ENCODE results near the gene CD320. TPM values are rescaled to one million over a fixed set of nuclear protein-coding genes. Genes with fewer than 3 reads are reported as not detected.
A peak's percentile ranks its signal among the peaks of the same experiment; 100 is the strongest.
"Not testable (repeated sequence)": the region's sequence is repeated elsewhere in the genome, so short reads cannot be mapped to it uniquely, and the experiment has no call there.

Gene CD320
- total and polyA plus RNA-seq, 2 donors (not counting 1 experiment from before 2014, with no cell fraction given) = 30.5 to 32.6 TPM

GRCh38 chr19:8269724-8270123, 38.4 kb downstream of the CD320 start:
- Histone ChIP-seq H3K4me1 (ENCODE audit: control insufficient read depth in 2 of 2, insufficient read depth in 2 of 2, low read length in 2 of 2) (peaks cover 14 to 22% of the 10 kb centered on the region in 2 donors), H3K27me3 (replicated peaks in 1 of 4; ENCODE audit: control extremely low read depth in 1 of 4, control insufficient read depth in 3 of 4, insufficient read depth in 4 of 4, low read length in 3 of 4) (no peaks in the 10 kb centered on the region), H3K9ac (ENCODE audit: low read length) (peak overlapping the region; percentile 65), H3K27ac (ENCODE audit: low read length in 2 of 2) (peak overlapping the region; percentile 88), H3K79me2 (ENCODE audit: control insufficient read depth, insufficient read depth, low read length) (no peaks in the 10 kb centered on the region), H3K36me3 (replicated peaks in 1 of 2; ENCODE audit: control extremely low read depth in 1 of 2, control insufficient read depth in 1 of 2, extremely low read depth in 1 of 2, insufficient read depth in 2 of 2, low read length in 1 of 2) (no peaks in the 10 kb centered on the region), H3K4me3 (ENCODE audit: control extremely low read depth in 1 of 5, extremely low read depth in 1 of 5, insufficient read depth in 1 of 5, low read depth in 2 of 5, low read length in 4 of 5) (peak overlapping the region in 4 of 5 experiments; percentile 51 to 64 (median 56)), H2AFZ (ENCODE audit: insufficient read depth, low read depth, low read length, poor library complexity, severe bottlenecking) (peak overlapping the region; percentile 70), H3K9me3 (ENCODE audit: control extremely low read depth in 1 of 3, control insufficient read depth in 2 of 3, insufficient read depth in 1 of 3, low read length in 2 of 3) (no peaks in the 10 kb centered on the region), H4K20me1 (ENCODE audit: control insufficient read depth, insufficient read depth, low read length, poor library complexity, severe bottlenecking) (no peaks in the 10 kb centered on the region), H3K4me2 (replicated peaks; ENCODE audit: low read depth, low read length, poor library complexity, severe bottlenecking) (peak overlapping the region; percentile 70)
- TF ChIP-seq CTCF (IDR thresholded peaks at IDR 0.05) (no peak), EZH2 (IDR thresholded peaks at IDR 0.05; ENCODE audit: borderline replicate concordance, insufficient read depth, low read depth, low read length, poor library complexity, severe bottlenecking) (no peak)
- ChIA-PET CTCF (interaction anchor here (0.6 to 2.1 kb wide), 5 partner anchors 16 to 326 kb away, joined by 3 to 8 read pairs (median 5); partner anchors contain the start of genes NDUFA7, RPS28 and TIMM44), POLR2A (interaction anchor here (0.6 kb wide), 1 partner anchor 249 kb away, joined by 3 read pairs; no protein-coding TSS in a partner anchor)
- peak overlapping the region; percentile 96 for H3K27ac Mint-ChIP-seq
- no peaks in the 10 kb centered on the region for H3K27me3 Mint-ChIP-seq
- 7% methylated on average over 2 of the region's 3 CpGs for WGBS (ENCODE audit: insufficient coverage)
- intact Hi-C loops (cut with micrococcal nuclease) = loop anchor here (5.0 kb wide), 1 partner anchor 128 kb away; no protein-coding TSS in a partner anchor
- peaks cover 21% of the 10 kb centered on the region for H3K4me1 Mint-ChIP-seq
- ATAC-seq (ENCODE audit: low read depth) (no peak), DNase-seq (peak; percentile 22)
- peak overlapping the region; percentile 86 for H3K4me3 Mint-ChIP-seq
- no peaks in the 10 kb centered on the region for H3K9me3 Mint-ChIP-seq (ENCODE audit: insufficient read depth)

GRCh38 chr19:8265872-8266271, 42.3 kb downstream of the CD320 start:
- H3K27ac Mint-ChIP-seq = no peak overlapping the region
- DNase-seq (no peak), ATAC-seq (ENCODE audit: low read depth) (no peak)
- Histone ChIP-seq H2AFZ (ENCODE audit: insufficient read depth, low read depth, low read length, poor library complexity, severe bottlenecking) (no peak overlapping the region), H3K4me3 (ENCODE audit: control extremely low read depth in 1 of 5, extremely low read depth in 1 of 5, insufficient read depth in 1 of 5, low read depth in 2 of 5, low read length in 4 of 5) (no peak overlapping the region), H3K79me2 (ENCODE audit: control insufficient read depth, insufficient read depth, low read length) (no peaks in the 10 kb centered on the region), H3K4me2 (replicated peaks; ENCODE audit: low read depth, low read length, poor library complexity, severe bottlenecking) (no peak overlapping the region), H3K4me1 (ENCODE audit: control insufficient read depth in 2 of 2, insufficient read depth in 2 of 2, low read length in 2 of 2) (peaks cover 14 to 22% of the 10 kb centered on the region in 2 donors), H3K9ac (ENCODE audit: low read length) (no peak overlapping the region), H3K27me3 (replicated peaks in 1 of 4; ENCODE audit: control extremely low read depth in 1 of 4, control insufficient read depth in 3 of 4, insufficient read depth in 4 of 4, low read length in 3 of 4) (no peaks in the 10 kb centered on the region), H4K20me1 (ENCODE audit: control insufficient read depth, insufficient read depth, low read length, poor library complexity, severe bottlenecking) (no peaks in the 10 kb centered on the region), H3K9me3 (ENCODE audit: control extremely low read depth in 1 of 3, control insufficient read depth in 2 of 3, insufficient read depth in 1 of 3, low read length in 2 of 3) (no peaks in the 10 kb centered on the region), H3K36me3 (replicated peaks in 1 of 2; ENCODE audit: control extremely low read depth in 1 of 2, control insufficient read depth in 1 of 2, extremely low read depth in 1 of 2, insufficient read depth in 2 of 2, low read length in 1 of 2) (peaks cover 0 to 11% of the 10 kb centered on the region in 2 experiments), H3K27ac (ENCODE audit: low read length in 2 of 2) (no peak overlapping the region)
- H3K27me3 Mint-ChIP-seq = no peaks in the 10 kb centered on the region
- H3K4me1 Mint-ChIP-seq = peaks cover 19% of the 10 kb centered on the region
- POLR2A ChIA-PET = interaction anchor here (0.7 kb wide), 1 partner anchor 1072 kb away, joined by 4 read pairs; no protein-coding TSS in a partner anchor
- H3K4me3 Mint-ChIP-seq = no peak overlapping the region
- 53% methylated on average over 2 of the region's 3 CpGs for WGBS (ENCODE audit: insufficient coverage)
- CTCF ChIA-PET = interaction anchor here (1.7 kb wide), 1 partner anchor 55 kb away, joined by 7 read pairs; the partner anchor contains the start of genes NDUFA7 and RPS28
- TF ChIP-seq EZH2 (IDR thresholded peaks at IDR 0.05; ENCODE audit: borderline replicate concordance, insufficient read depth, low read depth, low read length, poor library complexity, severe bottlenecking) (no peak), CTCF (IDR thresholded peaks at IDR 0.05) (no peak)
- intact Hi-C loops (cut with micrococcal nuclease) = loop anchor here (5.0 kb wide), 1 partner anchor 131 kb away; no protein-coding TSS in a partner anchor
- no peaks in the 10 kb centered on the region for H3K9me3 Mint-ChIP-seq (ENCODE audit: insufficient read depth)

GRCh38 chr19:8264248-8264647, 43.9 kb downstream of the CD320 start:
- H3K9me3 ChIP-seq (ENCODE audit: control extremely low read depth in 1 of 3, control insufficient read depth in 2 of 3, insufficient read depth in 1 of 3, low read length in 2 of 3); H3K27ac ChIP-seq (ENCODE audit: low read length in 2 of 2); H3K4me2 ChIP-seq (replicated peaks; ENCODE audit: low read depth, low read length, poor library complexity, severe bottlenecking); H4K20me1 ChIP-seq (ENCODE audit: control insufficient read depth, insufficient read depth, low read length, poor library complexity, severe bottlenecking); H3K4me3 Mint-ChIP-seq; H3K9me3 Mint-ChIP-seq (ENCODE audit: insufficient read depth); H3K27me3 ChIP-seq (replicated peaks in 1 of 4; ENCODE audit: control extremely low read depth in 1 of 4, control insufficient read depth in 3 of 4, insufficient read depth in 4 of 4, low read length in 3 of 4); H2AFZ ChIP-seq (ENCODE audit: insufficient read depth, low read depth, low read length, poor library complexity, severe bottlenecking); intact Hi-C loops (cut with micrococcal nuclease); ATAC-seq (ENCODE audit: low read depth); H3K27me3 Mint-ChIP-seq; H3K4me3 ChIP-seq (ENCODE audit: control extremely low read depth in 1 of 5, extremely low read depth in 1 of 5, insufficient read depth in 1 of 5, low read depth in 2 of 5, low read length in 4 of 5); H3K9ac ChIP-seq (ENCODE audit: low read length); POLR2A ChIA-PET; H3K27ac Mint-ChIP-seq; H3K79me2 ChIP-seq (ENCODE audit: control insufficient read depth, insufficient read depth, low read length); DNase-seq: not testable (repeated sequence)
- Histone ChIP-seq H3K36me3 (replicated peaks in 1 of 2; ENCODE audit: control extremely low read depth in 1 of 2, control insufficient read depth in 1 of 2, extremely low read depth in 1 of 2, insufficient read depth in 2 of 2, low read length in 1 of 2) (peaks cover 2 to 15% of the 10 kb centered on the region in 2 experiments), H3K4me1 (ENCODE audit: control insufficient read depth in 2 of 2, insufficient read depth in 2 of 2, low read length in 2 of 2) (peaks cover 5 to 11% of the 10 kb centered on the region in 2 donors)
- peaks cover 10% of the 10 kb centered on the region for H3K4me1 Mint-ChIP-seq
- CTCF ChIA-PET = interaction anchor here (0.8 to 1.9 kb wide), 2 partner anchors 10 to 193 kb away, joined by 3 to 4 read pairs; no protein-coding TSS in a partner anchor
- 100% methylated on average over 1 of the region's 4 CpGs for WGBS (ENCODE audit: insufficient coverage)

Data from B cell (primary cell).